Activated naive CD8-positive, alpha-beta T cell treated with anti-CD3 and anti-CD28 coated beads for 36 hours (primary cell): Measurements from ENCODE around the gene PARN. TPM values are rescaled to one million over a fixed set of nuclear protein-coding genes. Genes with fewer than 3 reads are reported as not detected.
A peak's percentile ranks its signal among the peaks of the same experiment; 100 is the strongest.
"Not testable (repeated sequence)": the region's sequence is repeated elsewhere in the genome, so short reads cannot be mapped to it uniquely, and the experiment has no call there.

Experiments used
- DNase-seq: peaks from one replicate; pipeline ENCODE4 v3.0.0; 2021
- H3K27ac Mint-ChIP-seq: one replicate; pipeline ENCODE4 v1.8.0; 2022; ENCODE audit warnings: mild to moderate bottlenecking, moderate library complexity, mixed read lengths
- H3K27me3 Mint-ChIP-seq: one replicate; pipeline ENCODE4 v1.8.0; 2022; ENCODE audit warnings: mild to moderate bottlenecking, mixed read lengths
- H3K36me3 Mint-ChIP-seq: one replicate; pipeline ENCODE4 v1.8.0; 2021; ENCODE audit warnings: mild to moderate bottlenecking, mixed read lengths
- H3K4me1 Mint-ChIP-seq: one replicate; pipeline ENCODE4 v1.8.0; 2021; ENCODE audit warnings: mixed read lengths
- H3K4me3 Mint-ChIP-seq: one replicate; pipeline ENCODE4 v1.8.0; 2022; ENCODE audit warnings: mild to moderate bottlenecking, moderate library complexity, mixed read lengths
- H3K9me3 Mint-ChIP-seq: one replicate; pipeline ENCODE4 v1.8.0; 2022; ENCODE audit warnings: mixed read lengths
- total RNA-seq, 2 experiments: library from RNA; stranded (reverse); gene quantifications; one replicate each; pipeline ENCODE4 v1.2.3, GENCODE V29; 2021

PARN gene
- total RNA-seq, 2 experiments from 2014 or later = 50.8 to 50.9 TPM

- Mint-ChIP-seq H3K4me3 (no peak overlapping the region), H3K4me1 (no peaks in the 10 kb centered on the region), H3K27me3 (no peaks in the 10 kb centered on the region), H3K27ac (no peak overlapping the region), H3K36me3 (peaks cover 3% of the 10 kb centered on the region), H3K9me3 (no peaks in the 10 kb centered on the region)
- no peak for DNase-seq
These were observed 183.3 kb downstream of the PARN start for GRCh38 chr16:14446796-14447195.

GRCh38 chr16:14445937-14446715 is 183.9 kb downstream of the PARN start:
- peaks cover 3% of the 10 kb centered on the region for H3K36me3 Mint-ChIP-seq
- DNase-seq = no peak
- H3K27ac Mint-ChIP-seq = no peak overlapping the region
- H3K9me3 Mint-ChIP-seq = no peaks in the 10 kb centered on the region
- no peaks in the 10 kb centered on the region for H3K27me3 Mint-ChIP-seq
- no peaks in the 10 kb centered on the region for H3K4me1 Mint-ChIP-seq
- H3K4me3 Mint-ChIP-seq = no peak overlapping the region

GRCh38 chr16:14444979-14445810 is 184.9 kb downstream of the PARN start:
- Mint-ChIP-seq H3K27ac (no peak overlapping the region), H3K36me3 (peaks cover 3% of the 10 kb centered on the region), H3K4me3 (no peak overlapping the region), H3K9me3 (no peaks in the 10 kb centered on the region), H3K4me1 (no peaks in the 10 kb centered on the region), H3K27me3 (no peaks in the 10 kb centered on the region)
- DNase-seq = no peak

GRCh38 chr16:14441533-14441932 is 188.5 kb downstream of the PARN start:
- not testable (repeated sequence) for H3K4me3 Mint-ChIP-seq, H3K36me3 Mint-ChIP-seq, H3K27ac Mint-ChIP-seq, H3K27me3 Mint-ChIP-seq, DNase-seq, H3K9me3 Mint-ChIP-seq
- H3K4me1 Mint-ChIP-seq = peaks cover 13% of the 10 kb centered on the region

- DNase-seq = no peak
- Mint-ChIP-seq H3K4me3 (no peak overlapping the region), H3K9me3 (no peaks in the 10 kb centered on the region), H3K27ac (no peak overlapping the region), H3K27me3 (no peaks in the 10 kb centered on the region), H3K4me1 (peaks cover 26% of the 10 kb centered on the region), H3K36me3 (peaks cover 13% of the 10 kb centered on the region)
These were observed 191.8 kb downstream of the PARN start for GRCh38 chr16:14438256-14438655.

- DNase-seq = no peak
- Mint-ChIP-seq H3K27me3 (no peaks in the 10 kb centered on the region), H3K9me3 (no peaks in the 10 kb centered on the region), H3K36me3 (peaks cover 13% of the 10 kb centered on the region), H3K4me1 (peaks cover 26% of the 10 kb centered on the region), H3K4me3 (no peak overlapping the region), H3K27ac (no peak overlapping the region)
These were observed 192.6 kb downstream of the PARN start for GRCh38 chr16:14437426-14437825.

GRCh38 chr16:14436401-14436955 is 193.6 kb downstream of the PARN start:
- Mint-ChIP-seq H3K9me3 (no peaks in the 10 kb centered on the region), H3K27ac (peak overlapping the region; percentile 16), H3K4me1 (peaks cover 26% of the 10 kb centered on the region), H3K27me3 (no peaks in the 10 kb centered on the region), H3K4me3 (peak overlapping the region; percentile 23), H3K36me3 (peaks cover 16% of the 10 kb centered on the region)
- DNase-seq = no peak

- Mint-ChIP-seq H3K27ac (no peak overlapping the region), H3K4me1 (peaks cover 26% of the 10 kb centered on the region), H3K4me3 (no peak overlapping the region), H3K27me3 (no peaks in the 10 kb centered on the region), H3K9me3 (no peaks in the 10 kb centered on the region), H3K36me3 (peaks cover 19% of the 10 kb centered on the region)
- DNase-seq = no peak
These were observed 195.2 kb downstream of the PARN start for GRCh38 chr16:14434860-14435259.

GRCh38 chr16:14428971-14429637 is 201.0 kb downstream of the PARN start:
- DNase-seq, H3K36me3 Mint-ChIP-seq, H3K9me3 Mint-ChIP-seq, H3K4me1 Mint-ChIP-seq, H3K27ac Mint-ChIP-seq, H3K27me3 Mint-ChIP-seq, H3K4me3 Mint-ChIP-seq: not testable (repeated sequence)

GRCh38 chr16:14428043-14428442 is 202.0 kb downstream of the PARN start:
- no peaks in the 10 kb centered on the region for H3K4me1 Mint-ChIP-seq
- H3K27ac Mint-ChIP-seq = no peak overlapping the region
- DNase-seq = no peak

GRCh38 chr16:14427371-14427948 is 202.6 kb downstream of the PARN start:
- H3K27ac Mint-ChIP-seq = no peak overlapping the region
- no peaks in the 10 kb centered on the region for H3K4me1 Mint-ChIP-seq
- no peaks in the 10 kb centered on the region for H3K9me3 Mint-ChIP-seq
- no peaks in the 10 kb centered on the region for H3K27me3 Mint-ChIP-seq
- H3K36me3 Mint-ChIP-seq = peaks cover 5% of the 10 kb centered on the region
- DNase-seq = no peak
- H3K4me3 Mint-ChIP-seq = no peak overlapping the region

More at GRCh38 chr16:14428043-14428442, 202.0 kb downstream of the PARN start:
- H3K27me3 Mint-ChIP-seq = no peaks in the 10 kb centered on the region
- H3K36me3 Mint-ChIP-seq = peaks cover 5% of the 10 kb centered on the region
- H3K4me3 Mint-ChIP-seq = no peak overlapping the region
- H3K9me3 Mint-ChIP-seq = no peaks in the 10 kb centered on the region

- no peak for DNase-seq
- Mint-ChIP-seq H3K4me1 (no peaks in the 10 kb centered on the region), H3K4me3 (no peak overlapping the region), H3K27ac (no peak overlapping the region), H3K36me3 (peaks cover 1% of the 10 kb centered on the region), H3K9me3 (no peaks in the 10 kb centered on the region), H3K27me3 (no peaks in the 10 kb centered on the region)
These were observed 205.5 kb downstream of the PARN start for GRCh38 chr16:14424595-14424994.

GRCh38 chr16:14423344-14423743 is 206.7 kb downstream of the PARN start:
- no peak for DNase-seq
- Mint-ChIP-seq H3K4me1 (no peaks in the 10 kb centered on the region), H3K36me3 (peaks cover 1% of the 10 kb centered on the region), H3K9me3 (no peaks in the 10 kb centered on the region), H3K27me3 (no peaks in the 10 kb centered on the region), H3K27ac (no peak overlapping the region), H3K4me3 (no peak overlapping the region)

- no peak for DNase-seq
- Mint-ChIP-seq H3K4me1 (no peaks in the 10 kb centered on the region), H3K36me3 (peaks cover 2% of the 10 kb centered on the region), H3K27me3 (no peaks in the 10 kb centered on the region), H3K4me3 (no peak overlapping the region), H3K9me3 (no peaks in the 10 kb centered on the region), H3K27ac (no peak overlapping the region)
These were observed 209.2 kb downstream of the PARN start for GRCh38 chr16:14420721-14421488.
